ENCODE measurements around the gene MFAP4.

The MFAP4 gene

DNA sequence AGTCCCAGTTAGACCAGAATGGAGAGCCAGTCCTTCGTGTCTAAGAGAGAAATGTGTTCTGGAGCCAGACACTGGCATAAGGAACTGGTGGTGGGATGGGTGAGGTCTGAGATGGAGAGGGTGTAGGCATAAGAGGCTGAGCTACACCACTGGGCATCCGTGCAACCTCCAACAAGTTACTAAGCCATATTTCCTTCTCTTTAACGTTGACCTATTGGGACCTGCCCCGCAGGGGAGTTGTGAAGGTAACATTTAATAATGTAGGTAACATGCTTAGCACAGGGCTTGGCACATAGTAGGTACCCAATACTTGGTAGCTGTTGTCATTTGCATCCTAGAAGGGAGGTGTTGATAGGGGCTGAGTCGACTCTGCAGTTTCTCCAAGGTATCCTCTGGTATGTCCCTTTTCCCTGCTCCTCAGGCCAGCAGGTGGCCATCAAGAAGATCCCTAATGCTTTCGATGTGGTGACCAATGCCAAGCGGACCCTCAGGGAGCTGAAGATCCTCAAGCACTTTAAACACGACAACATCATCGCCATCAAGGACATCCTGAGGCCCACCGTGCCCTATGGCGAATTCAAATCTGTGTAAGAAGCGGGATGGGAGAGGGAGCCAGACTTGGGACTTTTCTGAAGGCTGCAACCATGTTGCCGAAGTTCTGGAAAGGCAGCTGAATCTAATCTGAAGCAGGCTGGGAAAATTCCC, 7.5 kb downstream of the MFAP4 start:
- DNase-seq (ENCODE audit: low spot score), result no peak
- TF ChIP-seq, protein P1, sequence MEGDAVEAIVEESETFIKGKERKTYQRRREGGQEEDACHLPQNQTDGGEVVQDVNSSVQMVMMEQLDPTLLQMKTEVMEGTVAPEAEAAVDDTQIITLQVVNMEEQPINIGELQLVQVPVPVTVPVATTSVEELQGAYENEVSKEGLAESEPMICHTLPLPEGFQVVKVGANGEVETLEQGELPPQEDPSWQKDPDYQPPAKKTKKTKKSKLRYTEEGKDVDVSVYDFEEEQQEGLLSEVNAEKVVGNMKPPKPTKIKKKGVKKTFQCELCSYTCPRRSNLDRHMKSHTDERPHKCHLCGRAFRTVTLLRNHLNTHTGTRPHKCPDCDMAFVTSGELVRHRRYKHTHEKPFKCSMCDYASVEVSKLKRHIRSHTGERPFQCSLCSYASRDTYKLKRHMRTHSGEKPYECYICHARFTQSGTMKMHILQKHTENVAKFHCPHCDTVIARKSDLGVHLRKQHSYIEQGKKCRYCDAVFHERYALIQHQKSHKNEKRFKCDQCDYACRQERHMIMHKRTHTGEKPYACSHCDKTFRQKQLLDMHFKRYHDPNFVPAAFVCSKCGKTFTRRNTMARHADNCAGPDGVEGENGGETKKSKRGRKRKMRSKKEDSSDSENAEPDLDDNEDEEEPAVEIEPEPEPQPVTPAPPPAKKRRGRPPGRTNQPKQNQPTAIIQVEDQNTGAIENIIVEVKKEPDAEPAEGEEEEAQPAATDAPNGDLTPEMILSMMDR (IDR thresholded peaks at IDR 0.05; ENCODE audit: extremely low read depth, missing control alignments), result no peak

- no peak for DNase-seq (ENCODE audit: low spot score)
- TF ChIP-seq, protein P1 (IDR thresholded peaks at IDR 0.05; ENCODE audit: extremely low read depth, missing control alignments), result no peak
These were observed 8.3 kb downstream of the MFAP4 start, which contains the start of gene MAPK7 for GRCh38 chr17:19378416-19379360. MAPK7 (plus strand) TSS chr17:19378498; CDS start chr17:19378901, 403 bp downstream.

DNA sequence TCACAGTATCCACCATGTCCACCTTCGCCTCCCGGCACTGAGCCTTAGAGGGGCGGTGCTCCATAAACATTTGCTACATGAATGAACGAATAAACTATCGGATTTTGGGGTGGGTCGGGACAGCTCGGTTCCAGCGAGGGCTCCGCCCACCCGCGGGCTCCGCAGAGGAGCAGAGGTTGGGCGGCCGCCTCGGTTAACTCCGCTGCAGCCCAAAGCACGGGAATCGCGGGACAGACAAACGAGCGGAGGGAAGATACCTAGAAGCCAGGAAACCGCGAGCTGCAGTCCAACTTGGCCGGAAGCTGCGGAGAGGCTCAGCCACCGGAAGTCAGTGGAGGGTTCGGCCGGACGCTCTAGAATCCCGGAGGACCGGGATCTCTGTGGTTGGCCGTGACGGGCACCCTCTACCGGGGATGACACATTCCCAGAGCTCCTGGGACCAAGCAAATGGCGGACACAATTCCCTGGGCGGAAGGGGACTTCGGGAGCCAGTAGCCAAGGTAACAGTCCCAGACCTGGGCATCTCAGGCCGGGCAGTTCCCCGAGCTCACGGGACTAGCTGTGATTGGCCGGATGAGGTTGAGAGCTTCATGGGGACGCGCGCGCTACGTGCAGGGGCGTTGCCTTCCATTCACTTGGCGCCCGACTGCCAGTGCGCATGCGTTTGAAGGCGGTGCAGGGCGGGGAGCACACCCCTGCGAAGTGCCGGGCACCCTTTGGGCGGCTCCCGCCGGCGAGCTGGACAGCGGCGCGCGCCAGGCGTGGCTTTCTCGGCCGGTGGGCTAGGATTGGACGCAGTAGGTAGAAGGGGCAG, 9.2 kb downstream of the MFAP4 start:
- peak; percentile 100 for DNase-seq (ENCODE audit: low spot score)
- TF ChIP-seq, protein P1 (IDR thresholded peaks at IDR 0.05; ENCODE audit: extremely low read depth, missing control alignments), result no peak

DNA sequence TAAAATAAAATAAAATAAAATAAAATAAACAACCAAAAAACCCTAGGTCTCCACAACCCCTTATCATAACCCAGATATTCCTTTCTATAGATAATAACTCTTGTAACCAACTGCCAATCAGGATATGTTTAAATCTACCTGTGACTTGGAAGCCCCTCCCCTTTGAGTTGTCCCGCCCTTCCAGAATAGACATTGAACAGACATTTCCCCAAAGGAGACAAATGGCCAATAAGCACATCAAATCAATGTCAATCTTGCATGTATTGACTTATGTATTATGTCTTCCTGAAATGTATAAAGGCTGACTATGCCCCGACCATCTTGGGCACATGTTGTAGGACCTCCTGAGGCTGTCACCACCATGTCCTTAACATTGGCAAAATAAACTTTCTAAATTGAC, 10.2 kb downstream of the MFAP4 start:
- TF ChIP-seq, protein P1 (IDR thresholded peaks at IDR 0.05; ENCODE audit: extremely low read depth, missing control alignments), result no peak
- no peak for DNase-seq (ENCODE audit: low spot score)

GRCh38 chr17:19375732-19376131, 11.3 kb downstream of the MFAP4 start:
- DNase-seq (ENCODE audit: low spot score), result no peak
- TF ChIP-seq, protein P1 (IDR thresholded peaks at IDR 0.05; ENCODE audit: extremely low read depth, missing control alignments), result no peak

DNA sequence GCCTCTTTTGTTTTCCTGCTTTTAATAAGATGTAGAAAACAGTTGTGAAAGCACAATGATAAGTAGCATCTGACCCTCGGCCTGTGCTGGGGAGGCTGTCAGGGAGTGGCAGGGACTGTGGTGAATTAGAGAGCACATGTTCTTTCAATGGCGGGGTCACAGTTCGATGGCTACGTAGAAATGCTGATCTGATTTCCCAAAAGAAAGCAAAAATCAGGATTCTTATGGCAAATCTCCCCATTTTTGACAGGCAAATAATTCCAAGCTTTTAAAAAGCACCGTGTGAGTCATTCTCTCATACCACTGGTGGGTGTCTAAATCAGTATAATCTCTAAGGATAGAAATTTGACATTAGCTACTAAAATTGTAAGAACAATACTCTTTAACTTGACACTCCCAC, 12.9 kb downstream of the MFAP4 start:
- TF ChIP-seq, protein P1 (IDR thresholded peaks at IDR 0.05; ENCODE audit: extremely low read depth, missing control alignments), result no peak
- no peak for DNase-seq (ENCODE audit: low spot score)
